Myocyte (in vitro differentiated cells): ENCODE measurements around the gene ATIC. TPM values are rescaled to one million over a fixed set of nuclear protein-coding genes. Genes with fewer than 3 reads are reported as not detected.
A peak's percentile ranks its signal among the peaks of the same experiment; 100 is the strongest.

Experiments used
- DNase-seq: peaks from one replicate; pipeline ENCODE4 v3.0.0-alpha.2; 2012; ENCODE audit warnings: low read depth
- total RNA-seq: library from RNA; depleted of rRNA; stranded (reverse); fragments of >200 nt; gene quantifications from 2 replicates; pipeline ENCODE4 v1.2.3, GENCODE V29; 2014

The ATIC gene
- total RNA-seq, 1 donor from 2014 or later: 13.7 TPM

DNA sequence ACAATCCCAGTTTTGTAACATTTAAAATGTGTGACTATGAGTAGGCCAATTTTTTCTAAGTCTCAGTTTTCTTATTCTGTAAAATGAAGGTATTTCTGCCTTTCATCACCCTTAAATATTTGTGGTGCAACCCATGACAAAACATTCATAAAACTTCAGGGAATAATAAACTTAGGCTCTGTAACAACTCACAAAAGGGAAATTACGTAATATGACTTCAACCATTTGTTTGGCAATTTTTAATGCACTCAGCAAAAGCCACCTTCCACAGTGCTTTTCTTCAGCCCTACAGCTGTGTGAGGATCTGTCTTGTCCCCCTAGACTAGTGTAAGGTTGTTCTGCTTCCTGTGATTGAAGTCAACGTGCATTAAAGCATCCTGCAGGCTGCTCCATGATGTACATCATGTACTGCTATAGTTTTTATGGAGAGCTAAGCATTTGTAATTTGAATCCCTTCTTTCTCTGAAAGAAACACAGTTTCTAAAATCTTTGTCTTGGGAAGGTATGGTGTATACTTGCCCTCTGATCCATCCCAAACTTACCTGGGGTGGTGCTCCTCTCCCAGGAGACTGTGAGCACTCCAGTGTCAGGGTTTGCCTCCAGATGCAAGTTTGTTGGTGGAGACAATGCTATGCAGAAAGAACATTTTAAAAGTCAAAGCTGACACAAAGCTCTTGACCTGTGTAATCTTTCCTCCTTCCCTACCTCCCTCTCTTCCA lies 84.9 kb downstream of the ATIC start:
- DNase-seq: peak; percentile 18

GRCh38 chr2:215397632-215398341 lies 85.9 kb downstream of the ATIC start:
- no peak for DNase-seq

DNA sequence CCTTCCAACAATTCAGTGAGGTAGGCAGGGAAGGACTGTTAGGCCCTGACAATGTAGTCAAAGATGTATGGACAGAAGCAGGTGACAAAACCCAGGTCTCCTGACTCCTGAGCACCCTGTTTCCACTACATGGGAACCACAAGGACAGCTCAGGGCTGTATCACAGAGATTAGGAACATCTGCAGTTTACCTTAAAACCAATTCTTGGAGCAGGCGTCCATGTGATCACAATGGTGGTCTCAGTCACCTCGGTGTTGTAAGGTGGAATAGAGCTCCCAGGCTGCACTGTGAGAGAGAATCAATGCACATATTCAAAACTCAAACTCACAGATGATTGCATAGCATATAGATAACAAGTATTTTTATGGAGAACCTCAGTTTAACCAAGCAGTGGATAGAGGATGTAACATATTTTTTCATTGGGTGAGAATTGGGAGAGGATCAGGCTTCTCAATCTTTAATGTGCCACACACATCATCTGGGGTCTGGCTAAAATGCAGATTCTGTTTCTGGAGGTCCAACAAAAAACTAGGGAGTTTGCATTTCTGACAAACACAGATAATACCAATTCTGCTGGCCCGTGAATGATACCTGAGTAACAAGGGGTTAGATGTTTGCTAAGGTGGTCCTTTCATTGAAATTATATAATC lies 87.3 kb downstream of the ATIC start:
- no peak for DNase-seq

Other genes with a start within 250 kb of the ATIC start
- 0.05 and 0.10 TPM in 2 replicates for gene ABCA12, start 173.4 kb upstream of the ATIC start, total RNA-seq
- 1,735 and 1,808 TPM in 2 replicates for gene FN1, start 124.0 kb downstream of the ATIC start, total RNA-seq